Activated CD8-positive, alpha-beta T cell treated with anti-CD3 and anti-CD28 coated beads for 36 hours (primary cell): ENCODE measurements around the gene LRP1B. TPM values are rescaled to one million over a fixed set of nuclear protein-coding genes. Genes with fewer than 3 reads are reported as not detected.

Source experiments
- ATAC-seq: fragments of 200-7000 bp; cut with Tn5 transposase; one replicate; pipeline ENCODE4 v1.10.0; 2021; ENCODE audit warnings: mild to moderate bottlenecking, moderate library complexity
- CTCF ChIA-PET: fragments of 350-600 bp; sonication (Branson Sonifier 250); formaldehyde crosslinking; loops from one replicate; lab custom pipeline; 2021; ENCODE audit warnings: antibody characterized with exemption; lab: Charles Lee
- POLR2A ChIA-PET: fragments of 350-600 bp; sonication (Branson Sonifier 250); formaldehyde crosslinking; loops from one replicate; lab custom pipeline; 2021; ENCODE audit warnings: antibody characterized with exemption; lab: Charles Lee
- DNase-seq: peaks from one replicate; pipeline ENCODE4 v3.0.0-alpha.2; 2020
- H3K27ac Mint-ChIP-seq: one replicate; pipeline ENCODE4 v1.8.0; 2021; ENCODE audit warnings: mild to moderate bottlenecking, mixed read lengths
- H3K27me3 Mint-ChIP-seq: one replicate; pipeline ENCODE4 v1.8.0; 2021; ENCODE audit warnings: mixed read lengths
- H3K36me3 Mint-ChIP-seq: one replicate; pipeline ENCODE4 v1.8.0; 2021; ENCODE audit warnings: low read depth, mixed read lengths
- H3K4me1 Mint-ChIP-seq: one replicate; pipeline ENCODE4 v1.8.0; 2021; ENCODE audit warnings: low read depth, mixed read lengths
- H3K4me3 Mint-ChIP-seq: one replicate; pipeline ENCODE4 v1.8.0; 2021; ENCODE audit warnings: mild to moderate bottlenecking, moderate library complexity, mixed read lengths
- H3K9me3 Mint-ChIP-seq: one replicate; pipeline ENCODE4 v1.8.0; 2021; ENCODE audit warnings: mixed read lengths
- CTCF ChIP-seq: fragments of 200-600 bp; IDR thresholded peaks from one replicate; pipeline ENCODE4 v1.8.0; 2022; ENCODE audit warnings: antibody characterized with exemption, mild to moderate bottlenecking
- intact Hi-C: fragments of 100-400 bp; cut with micrococcal nuclease; formaldehyde crosslinking; loops from one replicate; pipeline ENCODE4 v1.10.0; 2022
- total RNA-seq, 2 experiments: library from RNA; stranded (reverse); gene quantifications; one replicate each; pipeline ENCODE4 v1.2.3, GENCODE V29; 2021

Gene LRP1B
- total RNA-seq, 2 experiments from 2014 or later = not detected

DNA sequence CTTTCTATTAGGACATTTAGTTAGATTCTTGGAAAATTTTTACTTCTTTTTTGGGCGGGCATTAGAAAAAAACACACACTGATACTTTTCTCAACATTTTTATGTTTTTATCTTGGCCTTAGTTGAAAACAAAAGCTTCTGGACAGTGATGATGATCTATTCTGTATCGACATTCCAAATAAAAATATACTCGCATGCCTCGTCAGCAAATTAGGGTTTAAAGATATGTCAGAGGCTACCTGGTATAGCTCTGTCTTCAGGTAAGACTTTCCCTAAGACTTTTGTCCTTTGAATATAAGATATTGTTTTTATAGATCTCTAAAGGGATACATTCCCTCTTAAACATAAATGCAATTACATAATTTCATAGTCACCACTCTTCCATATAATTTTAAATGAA is 816.8 kb downstream of the LRP1B start:
- CTCF ChIA-PET = no interaction called here

DNA sequence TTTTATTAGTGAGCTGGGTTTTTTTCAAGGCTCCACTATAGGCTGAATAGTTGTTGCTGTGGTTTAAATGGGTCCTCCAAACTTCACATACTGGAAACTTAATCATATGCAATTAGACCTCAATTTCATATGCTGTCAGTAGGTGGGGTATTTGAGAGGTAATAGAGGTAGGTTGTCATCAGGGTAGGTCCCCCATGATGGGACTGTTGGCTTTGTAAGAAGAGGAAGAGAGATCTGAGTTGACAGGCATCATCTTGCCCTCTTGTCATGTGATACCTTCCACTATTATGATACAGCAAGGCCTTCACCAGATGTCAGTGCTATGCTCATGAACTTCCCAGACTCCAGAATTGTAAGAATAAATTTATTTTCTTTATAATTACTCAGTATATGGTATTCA is 819.4 kb downstream of the LRP1B start:
- Mint-ChIP-seq H3K4me1 (no peaks in the 10 kb centered on the region), H3K4me3 (no peak overlapping the region), H3K36me3 (no peaks in the 10 kb centered on the region), H3K9me3 (peaks cover 6% of the 10 kb centered on the region), H3K27ac (no peak overlapping the region), H3K27me3 (no peaks in the 10 kb centered on the region)
- intact Hi-C loops = no loop called here
- DNase-seq = no peak
- ChIA-PET CTCF (no interaction called here), POLR2A (no interaction called here)
- ATAC-seq = no peak
- TF ChIP-seq CTCF = no peak

More for the DNA sequence above, 816.8 kb downstream of the LRP1B start:
- ATAC-seq = no peak
- peaks cover 8% of the 10 kb centered on the region for H3K9me3 Mint-ChIP-seq
- no peak for TF ChIP-seq CTCF
- DNase-seq = no peak
- H3K36me3 Mint-ChIP-seq = no peaks in the 10 kb centered on the region
- no peak overlapping the region for H3K4me3 Mint-ChIP-seq
- H3K4me1 Mint-ChIP-seq = no peaks in the 10 kb centered on the region
- no peak overlapping the region for H3K27ac Mint-ChIP-seq
- intact Hi-C loops = no loop called here
- POLR2A ChIA-PET = no interaction called here
- no peaks in the 10 kb centered on the region for H3K27me3 Mint-ChIP-seq

- ATAC-seq (no peak), DNase-seq (no peak)
- H3K4me3 Mint-ChIP-seq = no peak overlapping the region
- H3K4me1 Mint-ChIP-seq = no peaks in the 10 kb centered on the region
- H3K9me3 Mint-ChIP-seq = peaks cover 9% of the 10 kb centered on the region
- H3K27me3 Mint-ChIP-seq = no peaks in the 10 kb centered on the region
- TF ChIP-seq CTCF = no peak
- POLR2A ChIA-PET = no interaction called here
- intact Hi-C loops = no loop called here
- H3K36me3 Mint-ChIP-seq = no peaks in the 10 kb centered on the region
- H3K27ac Mint-ChIP-seq = no peak overlapping the region
- CTCF ChIA-PET = no interaction called here
Observed at GRCh38 chr2:141306368-141306767, 824.4 kb downstream of the LRP1B start.

DNA sequence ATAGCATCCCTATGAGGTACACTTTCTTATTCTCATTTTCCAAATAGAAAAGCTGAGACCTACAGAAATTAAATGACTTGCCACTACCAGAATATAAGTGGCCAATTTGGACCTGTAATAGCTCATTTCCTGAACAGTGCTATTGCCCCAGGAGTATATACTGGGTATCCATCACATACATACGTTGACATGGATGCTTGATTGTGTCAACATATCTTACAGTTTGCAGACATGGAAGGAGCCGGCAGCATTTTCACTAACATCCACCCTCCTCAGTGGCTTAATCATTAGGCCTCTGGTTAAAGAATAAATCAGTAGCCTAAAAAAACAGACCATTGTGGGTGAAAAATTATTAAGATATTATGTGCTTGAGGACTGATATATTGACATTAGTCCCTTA is 829.3 kb downstream of the LRP1B start:
- no peaks in the 10 kb centered on the region for H3K27me3 Mint-ChIP-seq
- no peak for TF ChIP-seq CTCF
- no peaks in the 10 kb centered on the region for H3K4me1 Mint-ChIP-seq
- no peak overlapping the region for H3K27ac Mint-ChIP-seq
- intact Hi-C loops = no loop called here
- CTCF ChIA-PET = no interaction called here
- no peak for DNase-seq
- peaks cover 6% of the 10 kb centered on the region for H3K9me3 Mint-ChIP-seq
- POLR2A ChIA-PET = no interaction called here
- H3K4me3 Mint-ChIP-seq = no peak overlapping the region
- H3K36me3 Mint-ChIP-seq = no peaks in the 10 kb centered on the region
- no peak for ATAC-seq

GRCh38 chr2:141280037-141280436 is 850.8 kb downstream of the LRP1B start:
- no peak overlapping the region for H3K27ac Mint-ChIP-seq
- no peaks in the 10 kb centered on the region for H3K27me3 Mint-ChIP-seq
- CTCF ChIA-PET = no interaction called here
- POLR2A ChIA-PET = no interaction called here
- DNase-seq (no peak), ATAC-seq (no peak)
- no peak overlapping the region for H3K4me3 Mint-ChIP-seq
- intact Hi-C loops = no loop called here
- H3K36me3 Mint-ChIP-seq = no peaks in the 10 kb centered on the region
- peaks cover 11% of the 10 kb centered on the region for H3K9me3 Mint-ChIP-seq
- no peaks in the 10 kb centered on the region for H3K4me1 Mint-ChIP-seq
- TF ChIP-seq CTCF = no peak
